GM21619 (cell line): ENCODE measurements around the gene NAXE.
"Not testable (repeated sequence)": the region's sequence is repeated elsewhere in the genome, so short reads cannot be mapped to it uniquely, and the experiment has no call there.

Experiments used
- ATAC-seq: cut with Tn5 transposase; IDR thresholded peaks from one replicate; pipeline ENCODE4 v1.9.1; 2021; ENCODE audit not compliant: unreplicated experiment

The NAXE gene

GRCh38 chr1:156566436-156566835 lies 25.1 kb upstream of the NAXE start:
- ATAC-seq = no peak

GRCh38 chr1:156571261-156571852 lies 20.2 kb upstream of the NAXE start:
- ATAC-seq = no peak

- peak; percentile 79 for ATAC-seq
Observed at GRCh38 chr1:156571919-156572662, 19.5 kb upstream of the NAXE start, which contains the start of gene IQGAP3. TSS of gene IQGAP3 (minus strand) at chr1:156572565. CDS start at chr1:156572529, 36 bp downstream.

- ATAC-seq = no peak
Observed at GRCh38 chr1:156572663-156573018, 18.9 kb upstream of the NAXE start.

GRCh38 chr1:156574039-156574633 lies 17.4 kb upstream of the NAXE start:
- no peak for ATAC-seq

- ATAC-seq = no peak
Observed at GRCh38 chr1:156577550-156577949, 14.0 kb upstream of the NAXE start.

- no peak for ATAC-seq
Observed at GRCh38 chr1:156578055-156578454, 13.5 kb upstream of the NAXE start.

- ATAC-seq = no peak
Observed at GRCh38 chr1:156579472-156579871, 12.1 kb upstream of the NAXE start, which contains the start of gene TTC24. TSS of gene TTC24 (plus strand) at chr1:156579723. CDS start at chr1:156581365, 1,642 bp downstream.

- no peak for ATAC-seq
Observed at GRCh38 chr1:156581661-156582387, 9.8 kb upstream of the NAXE start.

GRCh38 chr1:156582388-156583017 lies 9.1 kb upstream of the NAXE start:
- ATAC-seq = no peak

GRCh38 chr1:156583821-156584622 lies 7.6 kb upstream of the NAXE start:
- no peak for ATAC-seq

- no peak for ATAC-seq
Observed at GRCh38 chr1:156584813-156585212, 6.8 kb upstream of the NAXE start.

- no peak for ATAC-seq
Observed at GRCh38 chr1:156586323-156586722, 5.3 kb upstream of the NAXE start.

- ATAC-seq = no peak
Observed at GRCh38 chr1:156586892-156587477, 4.6 kb upstream of the NAXE start.

GRCh38 chr1:156587927-156588326 lies 3.6 kb upstream of the NAXE start:
- ATAC-seq = not testable (repeated sequence)

- ATAC-seq = no peak
Observed at GRCh38 chr1:156589546-156589945, 2.0 kb upstream of the NAXE start.

- ATAC-seq = no peak
Observed at GRCh38 chr1:156590326-156591180, 1.0 kb upstream of the NAXE start.

- peak; percentile 5 for ATAC-seq
Observed at GRCh38 chr1:156591181-156591431, 470 bp upstream of the NAXE start.
